H1 (cell line): ENCODE measurements around the gene KCND3. TPM values are rescaled to one million over a fixed set of nuclear protein-coding genes. Genes with fewer than 3 reads are reported as not detected.
A peak's percentile ranks its signal among the peaks of the same experiment; 100 is the strongest.

ENCODE experiments used
- ATF2 ChIP-seq: IDR thresholded peaks from 2 replicates; pipeline ENCODE4 v1.6.1; 2012; ENCODE audit warnings: low read length, inconsistent platforms
- BRCA1 ChIP-seq: IDR thresholded peaks from 2 replicates; pipeline ENCODE4 v1.6.1; 2012; ENCODE audit warnings: low read depth, low read length, improper control_type of control experiment
- CHD2 ChIP-seq: IDR thresholded peaks from 2 replicates; pipeline ENCODE4 v1.6.1; 2012; ENCODE audit warnings: low read length, improper control_type of control experiment
- EZH2 ChIP-seq: fragments of 200-600 bp; sonication (generic); IDR thresholded peaks from 2 replicates; pipeline ENCODE4 v1.7.1; 2012; ENCODE audit warnings: low read depth, mild to moderate bottlenecking, moderate library complexity, low read length, inconsistent platforms; ENCODE audit not compliant: severe bottlenecking
- JUND ChIP-seq: IDR thresholded peaks from 2 replicates; pipeline ENCODE4 v1.6.1; 2011; ENCODE audit warnings: mild to moderate bottlenecking, improper control_type of control experiment, low read length
- POU5F1 ChIP-seq: IDR thresholded peaks from 2 replicates; pipeline ENCODE4 v1.6.1; 2011; ENCODE audit warnings: low read depth, mild to moderate bottlenecking, low read length, moderate library complexity
- RNF2 ChIP-seq: fragments of 200-900, 300-1000 bp; sonication (generic); IDR thresholded peaks from 2 replicates; pipeline ENCODE4 v1.7.1; 2016; ENCODE audit warnings: borderline replicate concordance, low read depth, mild to moderate bottlenecking, antibody characterized with exemption, low read length; ENCODE audit not compliant: poor library complexity, severe bottlenecking; ENCODE audit errors: missing control alignments
- RXRA ChIP-seq: IDR thresholded peaks from 2 replicates; pipeline ENCODE4 v1.6.1; 2011; ENCODE audit warnings: low read depth, mild to moderate bottlenecking, low read length, moderate library complexity; ENCODE audit not compliant: insufficient read depth
- TAF1 ChIP-seq: IDR thresholded peaks from 2 replicates; pipeline ENCODE4 v1.6.1; 2011; ENCODE audit warnings: mild to moderate bottlenecking, low read depth, low read length
- polyA plus RNA-seq, 7 experiments: library from polyadenylated mRNA; depleted of rRNA in 3 of 7; stranded (reverse) in 5 of 7; unstranded in 2 of 7; fragments of >200 nt in 5 of 7; fragments of 200-250 nt in 2 of 7; gene quantifications; 1 replicate in 5 of 7; 2 replicates in 1 of 7; 4 replicates in 1 of 7; pipeline versions ENCODE4 v1.2.1 to v1.2.3, GENCODE V29; 2011 to 2013; ENCODE audit warnings: missing spikeins in 2 of 7, mixed read lengths in 2 of 7
- total RNA-seq: library from RNA; stranded (reverse); fragmentation: NEBNext Ultra II Directional; extraction: Animal tissue kit (Norgen Biotek cat#: 25700); gene quantifications from 2 replicates; pipeline ENCODE4 v1.2.1, GENCODE V29; 2021

KCND3 gene
- total and polyA plus RNA-seq, 2 of the 8 experiments (the other 6 are each of a cell fraction or from before 2014, with no cell fraction given) = 0.14 to 0.48 TPM

- TF ChIP-seq RXRA (0 out of 2 replicates have a peak, but pooled peaks have one; percentile 53), TAF1 (no peak), RNF2 (no peak), JUND (no peak), EZH2 (no peak), ATF2 (peak; percentile 77), BRCA1 (no peak), CHD2 (no peak), POU5F1 (0 out of 2 replicates have a peak, but pooled peaks have one; percentile 51)
These were observed 242.2 kb downstream of the KCND3 start (continued) for GRCh38 chr1:111747282-111747734.
